Activated CD8-positive, alpha-beta memory T cell treated with anti-CD3 and anti-CD28 coated beads for 24 hours (primary cell): ENCODE results near the gene MAN1B1.

Experiments
- DNase-seq: peaks from one replicate; pipeline ENCODE4 v3.0.0-alpha.2; 2020

The MAN1B1 gene

DNA sequence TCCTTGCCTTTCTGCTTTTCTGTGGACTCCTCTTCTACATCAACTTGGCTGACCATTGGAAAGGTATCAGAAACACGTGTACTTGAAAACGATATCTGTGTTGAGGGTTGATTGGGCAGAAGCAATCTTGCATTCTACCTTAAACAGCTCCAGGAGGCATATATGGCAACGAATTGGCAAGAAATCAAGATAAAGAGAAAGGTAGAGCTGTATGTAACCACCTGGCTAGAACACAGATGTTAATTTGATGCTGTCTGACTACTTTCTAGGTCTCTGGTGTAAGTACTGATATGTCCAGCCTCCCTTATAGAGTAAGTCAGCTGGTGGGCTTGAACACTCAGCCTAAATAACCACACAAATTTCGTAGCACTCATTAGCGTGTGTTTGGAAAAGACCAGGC lies 1.3 kb downstream of the MAN1B1 start:
- DNase-seq, result no peak

DNA sequence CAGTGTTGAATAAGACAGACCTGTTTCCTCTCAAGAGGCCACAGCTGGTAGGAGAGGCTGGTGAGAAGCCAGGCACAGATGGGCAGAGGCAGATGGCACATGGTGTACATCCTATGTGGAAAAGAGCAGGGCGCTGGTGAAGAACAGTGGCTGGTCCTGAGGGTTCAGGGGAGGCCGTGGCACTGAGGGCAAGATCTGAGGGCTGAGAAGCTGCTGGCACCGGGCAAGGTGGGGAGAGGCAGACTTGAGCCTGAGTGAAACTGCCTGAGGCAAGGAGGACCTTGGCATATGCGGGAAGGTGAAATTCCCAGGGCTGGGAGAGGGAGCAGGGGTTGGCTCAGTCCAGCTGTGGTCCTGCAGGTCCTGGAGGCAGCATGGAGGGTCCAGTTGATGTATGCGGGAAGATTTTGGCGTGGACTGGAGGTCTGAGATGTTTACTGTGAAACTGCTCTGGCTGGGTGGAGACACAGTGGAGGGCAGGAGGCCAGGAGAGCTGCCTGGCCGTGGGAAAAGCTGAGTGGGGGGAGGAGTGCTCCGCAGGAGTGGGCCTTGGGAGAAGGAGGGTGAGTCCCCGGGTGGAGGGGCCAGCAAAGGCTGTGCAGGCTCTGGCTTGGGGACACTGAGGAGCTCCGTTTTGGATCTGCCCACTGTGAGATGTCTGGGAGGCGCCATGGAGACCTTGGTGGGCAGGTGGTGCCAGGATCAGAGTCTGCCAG lies 2.6 kb downstream of the MAN1B1 start:
- no peak for DNase-seq

DNA sequence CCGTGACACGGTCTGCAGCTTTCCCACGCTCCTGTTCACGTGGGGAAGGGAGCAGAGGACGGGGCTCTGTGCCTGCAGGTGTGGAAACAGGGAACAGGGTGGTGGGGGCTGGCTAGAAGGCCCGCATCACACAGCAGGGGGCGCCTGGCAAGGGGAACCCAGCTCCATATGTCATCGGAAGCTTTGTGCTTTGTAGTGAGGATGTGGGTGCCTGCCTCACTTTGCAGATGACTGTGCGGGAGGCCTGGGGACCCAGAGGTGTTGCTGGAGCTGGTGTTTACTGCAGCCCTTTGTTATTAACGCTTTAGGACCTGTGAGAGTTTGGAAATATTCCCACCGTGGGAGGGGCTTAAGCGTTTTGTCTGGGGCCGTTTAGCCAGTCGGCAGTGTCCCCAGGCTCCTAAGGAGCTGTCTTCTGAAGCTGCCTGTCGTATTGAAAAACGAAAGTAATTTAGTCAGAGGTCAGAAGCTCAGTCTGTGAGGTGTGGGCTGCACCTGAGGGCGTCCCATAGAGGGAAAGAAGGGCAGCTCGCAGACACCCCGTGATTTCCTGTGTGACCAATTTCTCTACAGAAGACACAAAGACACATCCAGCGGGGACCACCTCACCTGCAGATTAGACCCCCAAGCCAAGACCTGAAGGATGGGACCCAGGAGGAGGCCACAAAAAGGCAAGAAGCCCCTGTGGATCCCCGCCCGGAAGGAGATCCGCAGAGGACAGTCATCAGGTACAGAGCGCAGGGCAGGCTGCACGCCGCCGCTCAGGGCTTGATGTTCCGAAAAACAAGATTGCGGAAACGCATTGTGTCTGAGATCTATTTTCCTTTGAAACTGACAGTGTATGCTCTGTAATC lies 9.1 kb downstream of the MAN1B1 start:
- DNase-seq, result peak; percentile 90

DNA sequence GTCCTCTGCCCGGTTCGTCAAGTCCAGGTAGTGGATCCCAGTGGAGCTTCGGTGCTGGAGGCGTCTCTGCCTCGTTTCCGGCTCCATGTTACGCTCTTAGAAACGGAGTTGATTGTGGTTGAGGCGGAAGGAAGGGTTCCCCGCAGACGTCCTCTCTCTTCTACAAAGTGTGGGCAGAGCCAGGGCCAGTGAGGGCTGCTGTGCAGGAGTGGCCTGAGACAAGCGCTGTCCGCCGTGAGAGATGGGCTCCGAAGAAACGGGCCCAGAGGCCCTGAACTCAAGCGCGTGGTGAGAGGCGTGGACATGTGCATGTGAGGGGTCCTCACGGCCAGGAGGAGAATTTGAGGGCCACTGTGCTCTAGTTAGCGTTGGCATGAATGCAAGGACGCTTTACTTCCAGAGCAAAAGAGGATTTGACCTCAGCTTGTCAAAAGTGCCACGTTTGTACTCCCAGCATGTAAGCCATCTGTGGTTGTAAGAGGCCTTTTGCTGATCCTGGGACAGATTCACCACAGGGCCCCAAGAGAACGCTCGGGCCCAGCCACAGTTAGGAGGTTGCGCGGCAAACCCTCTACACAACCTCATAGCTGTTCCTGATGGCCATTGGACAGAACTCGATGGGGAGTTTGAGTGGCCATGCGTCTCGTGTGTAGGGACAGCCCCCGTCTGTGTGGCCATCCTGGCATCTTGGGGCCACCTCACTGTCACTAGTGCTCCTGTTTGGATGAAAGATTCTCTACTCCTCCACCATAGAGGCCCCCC lies 10.2 kb downstream of the MAN1B1 start:
- no peak for DNase-seq

DNA sequence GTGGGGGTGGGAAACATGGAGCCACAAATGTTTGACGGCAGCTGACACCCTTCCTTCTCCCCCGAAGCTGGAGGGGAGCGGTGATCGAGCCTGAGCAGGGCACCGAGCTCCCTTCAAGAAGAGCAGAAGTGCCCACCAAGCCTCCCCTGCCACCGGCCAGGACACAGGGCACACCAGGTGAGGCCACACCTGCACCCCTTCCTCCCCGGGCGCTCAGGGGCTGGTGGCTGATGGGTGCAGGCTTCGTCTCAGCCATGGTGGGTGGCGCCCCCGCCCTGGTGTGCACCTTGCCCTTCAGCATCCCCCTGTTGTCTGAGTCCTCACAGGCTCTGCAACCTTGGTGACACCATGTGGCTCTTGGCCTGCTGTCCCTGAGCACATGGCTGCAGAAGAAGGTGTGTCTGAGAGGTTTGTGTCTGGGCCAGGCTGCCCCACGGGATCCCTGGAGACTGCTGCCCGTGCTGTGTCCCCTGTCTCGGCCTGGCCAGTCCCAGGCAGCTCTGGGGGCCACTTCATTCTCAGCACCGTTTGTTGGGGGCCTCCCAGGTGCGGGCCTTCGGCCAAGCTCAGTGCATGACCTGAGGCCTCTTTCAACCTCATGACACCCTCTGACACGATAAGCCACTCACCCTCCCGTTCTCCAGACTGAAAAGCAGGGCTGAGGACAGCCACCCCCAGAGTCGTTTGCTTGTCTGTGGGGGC lies 11.1 kb downstream of the MAN1B1 start:
- no peak for DNase-seq

DNA sequence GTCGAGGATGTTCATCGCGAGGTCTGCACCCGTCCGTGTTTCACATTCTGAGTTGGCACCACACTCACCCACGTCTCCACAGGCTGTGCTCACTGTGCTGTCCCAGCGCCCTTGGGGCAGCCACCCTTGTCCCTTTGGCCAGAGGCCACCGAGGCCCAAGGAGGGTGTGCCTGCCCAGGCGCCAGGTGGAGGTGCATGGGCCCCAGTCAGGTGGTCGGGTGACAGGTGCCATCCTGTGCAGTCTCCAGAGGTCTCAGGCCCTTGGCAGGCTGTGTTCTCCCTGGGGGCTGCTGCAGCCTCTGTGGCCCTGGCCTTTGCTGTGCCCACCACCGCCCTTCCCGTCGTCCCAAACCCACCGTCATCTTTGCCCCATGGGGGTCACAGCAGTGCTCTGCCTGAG lies 12.4 kb downstream of the MAN1B1 start:
- DNase-seq, result no peak

DNA sequence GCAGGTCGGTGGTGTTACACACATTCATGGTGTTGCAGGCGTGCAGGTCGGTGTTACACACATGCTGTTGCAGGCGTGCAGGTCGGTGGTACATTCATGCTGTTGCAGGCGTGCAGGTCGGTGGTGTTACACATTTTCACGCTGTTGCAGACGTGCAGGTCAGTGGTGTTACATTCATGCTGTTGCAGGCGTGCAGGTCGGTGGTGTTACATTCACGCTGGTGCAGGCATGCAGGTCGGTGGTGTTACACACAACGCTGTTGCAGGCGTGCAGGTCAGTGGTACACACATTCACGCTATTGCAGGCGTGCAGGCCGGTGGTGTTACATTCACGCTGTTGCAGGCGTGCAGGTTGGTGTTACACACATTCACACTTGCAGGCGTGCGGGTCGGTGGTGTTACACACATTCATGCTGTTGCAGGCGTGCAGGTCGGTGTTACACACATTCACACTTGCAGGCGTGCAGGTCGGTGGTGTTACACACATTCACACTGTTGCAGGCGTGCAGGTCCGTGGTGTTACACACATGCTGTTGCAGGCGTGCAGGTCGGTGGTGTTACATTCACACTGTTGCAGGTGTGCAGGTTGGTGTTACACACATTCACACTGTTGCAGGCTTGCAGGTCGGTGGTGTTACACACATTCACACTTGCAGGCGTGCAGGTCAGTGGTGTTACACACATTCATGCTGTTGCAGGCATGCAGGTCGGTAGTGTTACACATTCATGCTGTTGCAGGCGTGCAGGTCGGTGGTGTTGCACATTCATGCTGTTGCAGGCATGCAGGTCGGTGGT lies 16.6 kb downstream of the MAN1B1 start:
- no peak for DNase-seq

DNA sequence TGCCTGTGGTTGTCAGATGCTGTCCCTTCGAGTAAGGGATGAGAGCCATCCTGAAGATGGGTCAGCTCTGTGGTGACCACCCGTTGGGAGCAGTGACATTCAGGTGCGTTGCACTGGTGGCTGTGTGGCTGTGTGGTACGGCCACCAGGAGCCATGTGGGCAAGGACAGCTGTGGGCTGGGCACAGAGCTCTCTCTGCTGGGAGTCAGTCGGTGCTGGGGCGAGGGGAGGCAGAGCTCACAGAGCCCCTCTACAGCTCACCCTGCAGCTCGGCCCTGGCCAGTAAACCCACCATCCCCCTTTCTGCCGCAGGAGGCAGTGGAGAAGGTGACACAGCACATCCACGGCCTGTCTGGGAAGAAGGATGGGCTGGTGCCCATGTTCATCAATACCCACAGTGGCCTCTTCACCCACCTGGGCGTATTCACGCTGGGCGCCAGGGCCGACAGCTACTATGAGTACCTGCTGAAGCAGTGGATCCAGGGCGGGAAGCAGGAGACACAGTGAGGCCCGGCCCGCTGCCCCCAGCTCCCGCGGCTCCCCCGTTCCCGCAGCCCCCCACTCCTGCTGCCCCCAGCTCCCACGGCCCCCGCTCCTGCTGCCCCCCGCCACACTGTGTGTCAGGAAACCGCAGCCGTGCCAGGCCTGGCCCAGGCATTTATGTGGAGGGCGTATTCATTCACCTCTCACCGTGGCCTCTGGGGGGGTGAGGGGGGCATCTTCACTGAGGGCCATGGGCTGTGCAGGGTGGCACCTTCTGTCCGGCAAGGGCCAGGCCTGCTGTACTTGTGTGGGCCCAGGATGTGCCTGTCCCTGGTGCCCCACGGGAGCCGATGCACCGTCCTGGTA lies 19.3 kb downstream of the MAN1B1 start:
- DNase-seq, result no peak

DNA sequence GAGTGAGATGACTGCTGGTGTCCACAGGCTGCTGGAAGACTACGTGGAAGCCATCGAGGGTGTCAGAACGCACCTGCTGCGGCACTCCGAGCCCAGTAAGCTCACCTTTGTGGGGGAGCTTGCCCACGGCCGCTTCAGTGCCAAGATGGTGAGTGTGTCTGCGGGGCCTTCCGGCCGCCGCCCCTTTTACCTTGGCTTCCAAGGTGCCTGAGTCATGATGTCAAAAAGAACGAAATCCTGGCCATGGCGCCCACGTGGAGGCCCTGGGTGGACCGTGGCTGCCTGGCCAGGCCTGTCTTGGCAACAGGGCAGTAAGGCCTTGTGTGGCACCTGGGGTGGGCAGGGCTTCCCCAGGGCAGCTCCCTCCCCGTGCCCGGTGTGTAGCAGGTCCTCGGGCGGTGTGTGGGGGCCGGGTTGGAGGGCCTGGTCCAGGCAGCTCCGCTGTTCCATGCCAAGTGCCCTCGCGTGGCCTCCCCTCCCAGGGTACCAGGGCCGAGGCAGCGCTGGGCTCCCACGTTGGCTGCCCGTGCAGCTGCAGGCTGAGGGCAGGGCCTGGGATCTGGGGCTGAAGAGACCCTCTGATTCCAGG lies 20.0 kb downstream of the MAN1B1 start:
- DNase-seq, result no peak

DNA sequence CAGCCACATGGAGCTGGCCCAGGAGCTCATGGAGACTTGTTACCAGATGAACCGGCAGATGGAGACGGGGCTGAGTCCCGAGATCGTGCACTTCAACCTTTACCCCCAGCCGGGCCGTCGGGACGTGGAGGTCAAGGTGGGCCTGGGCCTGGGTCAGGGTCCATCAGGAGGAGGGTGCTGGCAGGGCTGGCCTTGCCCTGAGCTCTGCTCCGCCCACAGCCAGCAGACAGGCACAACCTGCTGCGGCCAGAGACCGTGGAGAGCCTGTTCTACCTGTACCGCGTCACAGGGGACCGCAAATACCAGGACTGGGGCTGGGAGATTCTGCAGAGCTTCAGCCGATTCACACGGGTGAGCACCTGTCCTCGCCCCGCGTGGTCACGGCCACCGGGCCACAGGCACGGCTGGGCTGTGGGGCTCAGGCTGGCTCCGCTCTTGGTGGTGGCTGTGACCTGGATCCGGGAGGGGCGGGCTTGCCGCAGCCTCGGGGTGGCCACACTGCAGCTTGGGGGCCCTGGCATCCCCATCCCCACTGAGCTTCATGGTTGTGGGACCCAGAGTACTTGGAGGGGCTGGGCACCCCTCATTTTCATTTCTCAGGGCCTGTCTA lies 20.6 kb downstream of the MAN1B1 start:
- DNase-seq, result no peak

DNA sequence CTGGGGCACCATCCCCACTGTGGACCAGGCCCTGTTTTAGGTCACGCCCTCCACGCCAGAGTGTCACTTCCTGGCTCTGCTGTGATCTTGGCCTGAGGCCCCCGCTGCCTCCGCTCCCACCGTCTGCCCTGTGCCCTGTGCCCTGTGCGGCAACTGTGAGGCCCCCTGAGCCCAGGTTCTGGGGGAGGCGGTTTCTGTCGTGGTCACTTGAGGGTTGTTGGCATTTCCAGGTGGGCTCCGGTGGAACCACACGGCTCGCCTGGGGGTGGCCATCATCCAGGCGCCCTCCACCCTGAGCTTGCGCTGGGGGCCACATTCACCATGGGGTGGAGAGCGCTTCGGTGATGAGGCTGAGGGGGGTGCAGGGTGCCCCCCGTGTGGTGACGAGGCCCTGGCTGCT lies 21.2 kb downstream of the MAN1B1 start:
- no peak for DNase-seq

DNA sequence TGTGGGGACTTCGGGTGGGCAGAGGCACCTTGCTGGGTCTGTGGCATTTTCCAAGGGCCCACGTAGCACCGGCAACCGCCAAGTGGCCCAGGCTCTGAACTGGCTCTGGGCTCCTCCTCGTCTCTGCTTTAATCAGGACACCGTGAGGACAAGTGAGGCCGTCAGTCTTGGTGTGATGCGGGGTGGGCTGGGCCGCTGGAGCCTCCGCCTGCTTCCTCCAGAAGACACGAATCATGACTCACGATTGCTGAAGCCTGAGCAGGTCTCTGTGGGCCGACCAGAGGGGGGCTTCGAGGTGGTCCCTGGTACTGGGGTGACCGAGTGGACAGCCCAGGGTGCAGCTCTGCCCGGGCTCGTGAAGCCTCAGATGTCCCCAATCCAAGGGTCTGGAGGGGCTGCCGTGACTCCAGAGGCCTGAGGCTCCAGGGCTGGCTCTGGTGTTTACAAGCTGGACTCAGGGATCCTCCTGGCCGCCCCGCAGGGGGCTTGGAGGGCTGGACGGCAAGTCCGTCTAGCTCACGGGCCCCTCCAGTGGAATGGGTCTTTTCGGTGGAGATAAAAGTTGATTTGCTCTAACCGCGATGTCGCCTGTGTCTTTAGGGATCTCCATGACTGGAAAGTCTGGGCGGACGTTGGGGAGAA lies 21.9 kb downstream of the MAN1B1 start:
- no peak for DNase-seq

DNA sequence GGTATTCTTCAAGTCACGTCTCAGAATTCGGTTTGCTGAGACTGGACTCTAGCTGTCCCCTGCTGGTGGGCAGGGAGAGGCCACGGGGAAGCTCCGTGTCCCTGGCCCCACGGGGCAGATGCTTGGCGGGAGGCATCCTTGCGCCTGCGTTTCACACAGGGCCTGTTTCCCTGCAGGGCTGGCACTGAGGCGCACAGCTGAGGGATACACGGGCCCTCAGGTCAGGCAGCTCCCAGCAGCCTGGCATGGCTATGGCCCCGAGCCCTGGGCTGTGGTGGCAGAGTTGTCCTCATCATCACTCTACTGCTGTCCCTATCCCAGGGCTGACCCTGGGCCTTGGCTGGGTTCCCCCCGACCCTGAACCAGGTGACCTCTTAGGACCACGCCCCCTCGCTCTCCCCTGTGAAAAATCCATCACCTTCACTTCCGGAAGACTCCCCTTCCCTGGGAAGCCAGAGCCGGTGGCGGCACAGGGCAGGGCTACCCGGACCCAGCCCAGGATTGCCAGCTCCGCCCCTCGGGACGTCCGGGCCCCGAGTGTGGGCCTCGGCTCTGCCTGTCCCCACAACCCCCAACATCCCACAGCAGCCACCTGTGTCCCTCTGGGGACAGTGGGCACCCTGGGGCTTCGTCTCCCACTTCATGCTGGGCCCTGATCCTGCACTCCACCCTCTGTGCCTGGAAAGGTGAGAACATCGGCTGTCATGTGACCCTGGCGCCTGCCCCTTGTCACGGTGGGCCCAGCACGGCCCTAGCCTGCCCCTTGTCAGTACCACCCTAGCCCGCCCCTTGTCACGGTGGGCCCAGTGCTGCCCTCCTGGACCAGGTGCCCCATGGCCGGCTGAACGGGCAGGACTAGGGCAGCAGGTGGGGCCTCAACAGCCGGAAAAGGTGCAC lies 22.7 kb downstream of the MAN1B1 start:
- DNase-seq, result no peak

DNA sequence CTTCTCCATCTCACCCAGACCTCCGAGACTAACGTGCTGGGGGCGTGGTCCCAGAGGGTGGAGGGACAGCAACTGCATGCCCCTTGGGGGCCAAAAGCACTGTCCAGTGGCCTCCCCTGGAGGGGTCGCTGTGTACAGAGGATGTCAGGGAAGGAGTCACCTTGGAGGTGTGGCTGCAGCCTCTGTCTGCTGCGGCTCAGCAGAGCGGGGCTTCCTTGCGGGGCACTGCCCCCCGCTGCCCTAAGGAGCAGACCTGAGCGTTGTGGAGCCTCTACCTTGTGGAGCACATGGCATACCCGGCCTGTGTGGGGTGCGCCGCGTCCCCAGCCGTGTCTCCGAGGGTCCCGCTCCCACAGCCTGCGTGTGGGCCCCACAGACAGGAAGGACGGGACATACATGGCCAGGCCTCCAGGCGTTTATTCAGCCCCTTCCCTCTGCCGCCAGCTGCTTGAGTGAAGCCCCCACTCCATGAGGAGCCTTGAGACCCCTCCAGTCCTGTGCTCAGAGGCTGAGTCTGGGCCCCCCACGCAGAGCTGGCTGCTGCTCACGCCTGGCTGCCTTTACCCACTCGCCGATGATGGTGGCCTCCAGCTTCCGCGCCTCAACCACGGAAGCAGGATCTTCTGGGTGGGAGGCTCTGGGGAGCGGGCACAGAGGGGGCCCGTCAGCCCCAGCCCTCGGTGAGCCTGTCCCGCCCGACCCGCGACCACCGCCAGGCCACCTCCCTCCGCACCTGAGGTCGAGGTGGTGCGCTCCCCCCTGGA lies 23.5 kb downstream of the MAN1B1 start:
- DNase-seq, result no peak

DNA sequence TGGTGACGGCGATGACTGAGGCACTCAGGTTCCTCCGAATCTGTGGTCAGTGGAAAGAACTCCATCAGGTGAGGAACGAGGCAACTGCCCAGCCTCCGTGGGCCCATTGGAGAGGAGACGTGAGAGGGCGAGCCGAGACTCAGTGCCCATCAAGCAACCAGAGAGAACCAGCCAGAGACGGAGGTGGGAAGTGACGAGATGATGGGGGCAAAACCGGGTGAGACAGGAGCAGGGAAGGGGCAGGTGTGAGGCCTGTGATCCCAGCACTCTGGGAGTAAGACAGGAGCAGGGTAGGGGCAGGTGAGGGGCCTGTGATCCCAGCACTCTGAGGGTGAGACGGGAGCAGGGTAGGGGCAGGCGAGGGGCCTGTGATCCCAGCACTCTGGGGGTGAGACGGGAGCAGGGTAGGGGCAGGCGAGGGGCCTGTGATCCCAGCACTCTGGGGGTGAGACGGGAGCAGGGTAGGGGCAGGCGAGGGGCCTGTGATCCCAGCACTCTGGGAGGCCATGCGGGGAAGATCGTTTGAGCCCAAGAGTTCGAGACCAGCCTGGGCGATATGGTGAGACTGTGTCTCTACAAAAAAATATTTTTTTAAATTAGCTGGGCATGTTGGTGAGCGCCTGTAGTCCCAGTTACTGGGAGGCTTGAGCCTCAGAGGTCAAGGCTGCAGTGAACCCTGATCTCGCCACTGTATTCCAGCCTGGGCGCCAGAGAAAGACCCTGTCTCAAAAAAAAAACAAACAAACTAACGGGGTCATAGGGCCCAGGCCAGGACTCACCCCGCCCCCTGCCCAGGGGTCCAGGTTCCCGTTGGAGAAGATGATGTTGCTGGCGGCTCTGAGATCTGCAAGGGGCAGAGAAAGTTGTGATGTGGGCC lies 24.4 kb downstream of the MAN1B1 start:
- DNase-seq, result no peak

DNA sequence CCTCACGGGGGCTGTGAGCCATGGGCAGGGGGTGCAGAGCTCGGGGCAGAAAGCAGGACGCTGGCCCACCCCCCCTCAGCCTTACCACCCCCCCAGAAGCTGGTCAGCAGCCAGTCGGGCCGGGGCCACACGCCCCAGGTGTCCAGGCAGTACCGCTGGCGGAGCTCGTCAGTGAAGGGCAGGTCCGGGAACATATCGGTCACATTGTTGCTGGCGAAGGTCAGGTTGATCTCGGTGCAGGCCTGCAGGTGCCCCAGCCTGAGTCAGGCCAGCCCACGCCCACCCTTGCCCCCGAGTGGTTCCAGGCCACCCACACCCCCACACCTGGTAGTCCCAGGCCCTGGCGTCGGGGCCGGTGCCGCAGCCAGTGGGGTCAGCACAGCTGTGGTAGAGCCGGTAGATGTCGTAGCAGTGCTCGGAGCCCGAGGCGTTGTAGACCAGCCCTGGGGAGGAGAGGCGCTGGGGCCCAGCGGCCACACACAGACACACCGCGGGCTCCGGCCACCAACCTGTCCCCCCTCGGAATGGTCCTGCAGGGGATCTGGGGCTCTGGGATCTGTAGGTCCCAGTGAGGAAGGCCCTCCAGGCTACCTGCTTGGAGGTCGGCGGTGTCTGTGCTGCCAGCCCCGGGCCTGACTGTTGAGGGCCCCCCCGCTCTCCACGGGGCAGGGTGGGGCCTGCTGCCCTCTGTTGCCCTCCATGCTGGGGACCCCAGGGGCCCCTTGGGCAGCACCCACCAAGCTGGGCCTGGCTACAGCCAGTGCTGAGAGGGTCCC lies 25.2 kb downstream of the MAN1B1 start:
- DNase-seq, result no peak
